K562 (cell line): Measurements from ENCODE around the gene IPO7. TPM values are rescaled to one million over a fixed set of nuclear protein-coding genes. Genes with fewer than 3 reads are reported as not detected.
A peak's percentile ranks its signal among the peaks of the same experiment; 100 is the strongest.

Source experiments
- ASH1L ChIP-seq: fragments of 450-650 bp; IDR thresholded peaks from 2 replicates; pipeline ENCODE4 v1.6.1; 2018; ENCODE audit warnings: borderline replicate concordance, mild to moderate bottlenecking, low read depth; ENCODE audit not compliant: partially characterized antibody
- BDP1 ChIP-seq: IDR thresholded peaks from 3 replicates; pipeline ENCODE4 v1.6.1; 2011; ENCODE audit not compliant: insufficient read length, insufficient read depth
- CXXC5 ChIP-seq: fragments of 250-450 bp; sonication (Bioruptor Pico); IDR thresholded peaks from 2 replicates; pipeline ENCODE4 v1.8.0; 2022; ENCODE audit warnings: inconsistent platforms, mild to moderate bottlenecking, moderate library complexity
- FOXK1 ChIP-seq: sonication (generic); formaldehyde crosslinking; IDR thresholded peaks from 2 replicates; pipeline ENCODE4 v1.8.0; 2022; ENCODE audit warnings: missing genetic modification reagents, mild to moderate bottlenecking, borderline replicate concordance
- HDAC2 ChIP-seq: fragments of 450-650 bp; IDR thresholded peaks from 2 replicates; pipeline ENCODE4 v1.6.1; 2016; ENCODE audit warnings: mild to moderate bottlenecking
- HMG20A ChIP-seq: fragments of 450-650 bp; formaldehyde crosslinking; conservative IDR thresholded peaks from 2 replicates; pipeline ENCODE4 v1.4.0; 2020; ENCODE audit warnings: mild to moderate bottlenecking, mixed read lengths
- KDM4B ChIP-seq, 2 experiments: fragments of 450-650 bp in 1 of 2; sonication (generic) in 1 of 2; IDR thresholded peaks; 2 replicates each; pipeline ENCODE4 v1.6.1; 2016 to 2017; ENCODE audit warnings: borderline replicate concordance in 2 of 2, antibody characterized with exemption in 1 of 2, low read depth in 1 of 2, mild to moderate bottlenecking in 1 of 2
- RBBP5 ChIP-seq: fragments of 200-600 bp; sonication (generic); IDR thresholded peaks from 2 replicates; pipeline ENCODE4 v1.6.1; 2012; ENCODE audit warnings: borderline replicate concordance, mild to moderate bottlenecking, low read length, control low read depth, inconsistent platforms; ENCODE audit not compliant: insufficient read depth, poor library complexity, severe bottlenecking
- RBM15 ChIP-seq: fragments of 200-400 bp; formaldehyde crosslinking; IDR thresholded peaks from 2 replicates; pipeline ENCODE4 v1.6.1; 2018; ENCODE audit warnings: mild to moderate bottlenecking, low read length, moderate library complexity; ENCODE audit not compliant: insufficient read depth
- SRSF9 ChIP-seq: fragments of 200-400 bp; formaldehyde crosslinking; IDR thresholded peaks from 2 replicates; pipeline ENCODE4 v1.6.1; 2017; ENCODE audit warnings: low read depth, low read length, borderline replicate concordance
- TEAD1 ChIP-seq, 2 experiments: fragments of 450-650 bp in 1 of 2; sonication (generic) in 1 of 2; formaldehyde crosslinking; IDR thresholded peaks; 2 replicates each; pipeline versions ENCODE4 v1.4.0 to v1.8.0; 2020 to 2022; ENCODE audit warnings: mild to moderate bottlenecking in 2 of 2, missing genetic modification reagents in 1 of 2
- ZEB2 ChIP-seq: fragments of 450-650 bp; IDR thresholded peaks from 2 replicates; pipeline ENCODE4 v1.6.1; 2016
- ZKSCAN1 ChIP-seq: fragments of 150-350 bp; IDR thresholded peaks from 2 replicates; pipeline ENCODE4 v1.6.1; 2016; ENCODE audit warnings: low read depth, low read length
- ZNF263 ChIP-seq: sonication (generic); formaldehyde crosslinking; IDR thresholded peaks from 2 replicates; pipeline ENCODE4 v1.8.0; 2022; ENCODE audit warnings: mild to moderate bottlenecking, missing genetic modification reagents, borderline replicate concordance
- ZNF408 ChIP-seq: fragments of 250-450 bp; sonication (Bioruptor Pico); IDR thresholded peaks from 2 replicates; pipeline ENCODE4 v1.4.0; 2020; ENCODE audit warnings: low read depth, mild to moderate bottlenecking, moderate library complexity
- ZNF589 ChIP-seq: fragments of 200-800 bp; sonication (Bioruptor generic); IDR thresholded peaks from 2 replicates; pipeline ENCODE4 v1.6.1; 2016; ENCODE audit warnings: low read depth, missing genetic modification characterization, missing compliant biosample characterization
- polyA plus RNA-seq, 8 experiments: library from polyadenylated mRNA; depleted of rRNA in 4 of 8; stranded (reverse) in 5 of 8; unstranded in 3 of 8; fragments of >200 nt; fragmentation: Nextera tagmentation in 2 of 8; fragmentation: Illumina TruSeq in 1 of 8; extraction: Ambion mirVana in 2 of 8; extraction: Trizol in 1 of 8; gene quantifications; 2 replicates each; pipeline versions ENCODE4 v1.2.1 to v1.2.3, GENCODE V29; 2011 to 2014; ENCODE audit warnings: inconsistent platforms in 1 of 8, missing spikeins in 1 of 8
- total RNA-seq, 7 experiments: library from RNA; depleted of rRNA in 6 of 7; stranded (reverse); fragments of >200 nt in 6 of 7; fragmentation: Illumina TruSeq in 2 of 7; extraction: Trizol in 2 of 7; gene quantifications; 2 replicates each; pipeline versions ENCODE4 v1.2.1 to v1.2.3, GENCODE V29; 2011 to 2021; ENCODE audit warnings: low replicate concordance in 1 of 7
- TF ChIP-seq, protein P1 (sequence below): fragments of 450-650 bp; formaldehyde crosslinking; conservative IDR thresholded peaks from 2 replicates; pipeline ENCODE4 v1.4.0; 2022; ENCODE audit warnings: mild to moderate bottlenecking, missing genetic modification characterization
- TF ChIP-seq, protein P2 (sequence below): sonication (generic); formaldehyde crosslinking; IDR thresholded peaks from 2 replicates; pipeline ENCODE4 v1.8.0; 2022; ENCODE audit warnings: missing genetic modification reagents, mild to moderate bottlenecking, borderline replicate concordance
- TF ChIP-seq, protein P3 (sequence below): fragments of 250-450 bp; sonication (Bioruptor Pico); IDR thresholded peaks from 2 replicates; pipeline ENCODE4 v1.4.0; 2020; ENCODE audit warnings: mild to moderate bottlenecking, moderate library complexity
- TF ChIP-seq, protein P4 (sequence below): sonication (generic); formaldehyde crosslinking; IDR thresholded peaks from 2 replicates; pipeline ENCODE4 v1.9.0; 2022; ENCODE audit warnings: mild to moderate bottlenecking, missing genetic modification reagents
- TF ChIP-seq, protein P5 (sequence below): fragments of 450-650 bp; formaldehyde crosslinking; IDR thresholded peaks from 2 replicates; pipeline ENCODE4 v1.4.0; 2022; ENCODE audit warnings: missing genetic modification characterization

IPO7 gene
- total and polyA plus RNA-seq, 9 of the 15 experiments (the other 6 are each of a cell fraction or from before 2014, with no cell fraction given): 23.6 to 138 (median 110) TPM

DNA sequence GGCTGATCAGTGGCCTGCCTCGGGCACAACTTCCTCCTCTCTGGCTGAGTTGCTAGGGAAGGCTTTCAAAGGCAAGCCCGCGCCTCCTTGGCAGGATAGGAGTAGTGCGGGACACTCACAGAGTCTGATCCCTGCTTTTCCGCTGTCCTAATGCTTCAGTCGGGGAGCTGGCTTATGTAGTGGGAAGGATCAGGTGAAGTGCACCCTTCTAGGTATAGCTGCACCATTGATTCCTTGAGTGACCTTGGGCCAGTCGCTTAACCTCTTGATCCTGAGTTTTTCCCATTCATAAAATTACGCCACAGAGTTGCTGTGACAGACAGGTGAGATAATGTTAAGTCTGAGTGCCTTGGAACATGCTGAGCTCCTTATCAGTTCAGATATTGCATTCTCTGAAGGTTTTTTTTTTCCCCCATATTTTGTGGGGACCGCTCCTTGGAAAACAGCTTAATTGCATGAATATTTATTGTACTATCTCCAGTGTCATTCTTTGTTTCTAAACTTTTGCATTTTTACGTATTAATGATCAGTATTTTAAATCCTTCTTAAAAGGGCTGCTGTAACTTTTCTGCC is 961 bp downstream of the IPO7 start (continued):
- TF ChIP-seq, protein P1, sequence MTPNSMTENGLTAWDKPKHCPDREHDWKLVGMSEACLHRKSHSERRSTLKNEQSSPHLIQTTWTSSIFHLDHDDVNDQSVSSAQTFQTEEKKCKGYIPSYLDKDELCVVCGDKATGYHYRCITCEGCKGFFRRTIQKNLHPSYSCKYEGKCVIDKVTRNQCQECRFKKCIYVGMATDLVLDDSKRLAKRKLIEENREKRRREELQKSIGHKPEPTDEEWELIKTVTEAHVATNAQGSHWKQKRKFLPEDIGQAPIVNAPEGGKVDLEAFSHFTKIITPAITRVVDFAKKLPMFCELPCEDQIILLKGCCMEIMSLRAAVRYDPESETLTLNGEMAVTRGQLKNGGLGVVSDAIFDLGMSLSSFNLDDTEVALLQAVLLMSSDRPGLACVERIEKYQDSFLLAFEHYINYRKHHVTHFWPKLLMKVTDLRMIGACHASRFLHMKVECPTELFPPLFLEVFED (CRISPR knock-in tag): no peak
- TF ChIP-seq ZEB2 (peak; percentile 40; the same call in 1 of the 2 replicates), HDAC2 (0 out of 2 replicates have a peak, but pooled peaks have one; percentile 43), HMG20A (CRISPR knock-in tag) (no peak), ZNF408 (CRISPR knock-in tag) (no peak), TEAD1 (CRISPR knock-in tag; IDR thresholded peaks at IDR 0.05) (no peak), ZNF263 (CRISPR knock-in tag) (no peak), SRSF9 (no peak), ZKSCAN1 (no peak), RBM15 (no peak), KDM4B (IDR thresholded peaks at IDR 0.05; ENCODE audit: borderline replicate concordance in 2 of 2, low read depth in 1 of 2) (no peak), ZNF589 (CRISPR knock-in tag) (no peak), FOXK1 (CRISPR knock-in tag) (no peak), CXXC5 (CRISPR knock-in tag) (no peak), RBBP5 (no peak), BDP1 (no peak), ASH1L (no peak)
- TF ChIP-seq, protein P2, sequence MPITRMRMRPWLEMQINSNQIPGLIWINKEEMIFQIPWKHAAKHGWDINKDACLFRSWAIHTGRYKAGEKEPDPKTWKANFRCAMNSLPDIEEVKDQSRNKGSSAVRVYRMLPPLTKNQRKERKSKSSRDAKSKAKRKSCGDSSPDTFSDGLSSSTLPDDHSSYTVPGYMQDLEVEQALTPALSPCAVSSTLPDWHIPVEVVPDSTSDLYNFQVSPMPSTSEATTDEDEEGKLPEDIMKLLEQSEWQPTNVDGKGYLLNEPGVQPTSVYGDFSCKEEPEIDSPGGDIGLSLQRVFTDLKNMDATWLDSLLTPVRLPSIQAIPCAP (CRISPR knock-in tag): no peak
- TF ChIP-seq, protein P3, sequence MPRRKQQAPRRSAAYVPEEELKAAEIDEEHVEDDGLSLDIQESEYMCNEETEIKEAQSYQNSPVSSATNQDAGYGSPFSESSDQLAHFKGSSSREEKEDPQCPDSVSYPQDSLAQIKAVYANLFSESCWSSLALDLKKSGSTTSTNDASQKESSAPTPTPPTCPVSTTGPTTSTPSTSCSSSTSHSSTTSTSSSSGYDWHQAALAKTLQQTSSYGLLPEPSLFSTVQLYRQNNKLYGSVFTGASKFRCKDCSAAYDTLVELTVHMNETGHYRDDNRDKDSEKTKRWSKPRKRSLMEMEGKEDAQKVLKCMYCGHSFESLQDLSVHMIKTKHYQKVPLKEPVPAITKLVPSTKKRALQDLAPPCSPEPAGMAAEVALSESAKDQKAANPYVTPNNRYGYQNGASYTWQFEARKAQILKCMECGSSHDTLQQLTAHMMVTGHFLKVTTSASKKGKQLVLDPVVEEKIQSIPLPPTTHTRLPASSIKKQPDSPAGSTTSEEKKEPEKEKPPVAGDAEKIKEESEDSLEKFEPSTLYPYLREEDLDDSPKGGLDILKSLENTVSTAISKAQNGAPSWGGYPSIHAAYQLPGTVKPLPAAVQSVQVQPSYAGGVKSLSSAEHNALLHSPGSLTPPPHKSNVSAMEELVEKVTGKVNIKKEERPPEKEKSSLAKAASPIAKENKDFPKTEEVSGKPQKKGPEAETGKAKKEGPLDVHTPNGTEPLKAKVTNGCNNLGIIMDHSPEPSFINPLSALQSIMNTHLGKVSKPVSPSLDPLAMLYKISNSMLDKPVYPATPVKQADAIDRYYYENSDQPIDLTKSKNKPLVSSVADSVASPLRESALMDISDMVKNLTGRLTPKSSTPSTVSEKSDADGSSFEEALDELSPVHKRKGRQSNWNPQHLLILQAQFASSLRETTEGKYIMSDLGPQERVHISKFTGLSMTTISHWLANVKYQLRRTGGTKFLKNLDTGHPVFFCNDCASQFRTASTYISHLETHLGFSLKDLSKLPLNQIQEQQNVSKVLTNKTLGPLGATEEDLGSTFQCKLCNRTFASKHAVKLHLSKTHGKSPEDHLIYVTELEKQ (CRISPR knock-in tag): no peak
- TF ChIP-seq, protein P4, sequence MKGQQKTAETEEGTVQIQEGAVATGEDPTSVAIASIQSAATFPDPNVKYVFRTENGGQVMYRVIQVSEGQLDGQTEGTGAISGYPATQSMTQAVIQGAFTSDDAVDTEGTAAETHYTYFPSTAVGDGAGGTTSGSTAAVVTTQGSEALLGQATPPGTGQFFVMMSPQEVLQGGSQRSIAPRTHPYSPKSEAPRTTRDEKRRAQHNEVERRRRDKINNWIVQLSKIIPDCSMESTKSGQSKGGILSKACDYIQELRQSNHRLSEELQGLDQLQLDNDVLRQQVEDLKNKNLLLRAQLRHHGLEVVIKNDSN (CRISPR knock-in tag): no peak
- TF ChIP-seq, protein P5, sequence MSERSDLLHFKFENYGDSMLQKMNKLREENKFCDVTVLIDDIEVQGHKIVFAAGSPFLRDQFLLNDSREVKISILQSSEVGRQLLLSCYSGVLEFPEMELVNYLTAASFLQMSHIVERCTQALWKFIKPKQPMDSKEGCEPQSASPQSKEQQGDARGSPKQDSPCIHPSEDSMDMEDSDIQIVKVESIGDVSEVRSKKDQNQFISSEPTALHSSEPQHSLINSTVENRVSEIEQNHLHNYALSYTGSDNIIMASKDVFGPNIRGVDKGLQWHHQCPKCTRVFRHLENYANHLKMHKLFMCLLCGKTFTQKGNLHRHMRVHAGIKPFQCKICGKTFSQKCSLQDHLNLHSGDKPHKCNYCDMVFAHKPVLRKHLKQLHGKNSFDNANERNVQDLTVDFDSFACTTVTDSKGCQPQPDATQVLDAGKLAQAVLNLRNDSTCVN (CRISPR knock-in tag): no peak
